ENCODE measurements around the gene MYOZ3. TPM values are rescaled to one million over a fixed set of nuclear protein-coding genes. Genes with fewer than 3 reads are reported as not detected.

The MYOZ3 gene
- total and polyA plus RNA-seq, 2 of the 8 experiments (the other 6 are each of a cell fraction or from before 2014, with no cell fraction given) = 9.6 to 19.1 TPM

DNA sequence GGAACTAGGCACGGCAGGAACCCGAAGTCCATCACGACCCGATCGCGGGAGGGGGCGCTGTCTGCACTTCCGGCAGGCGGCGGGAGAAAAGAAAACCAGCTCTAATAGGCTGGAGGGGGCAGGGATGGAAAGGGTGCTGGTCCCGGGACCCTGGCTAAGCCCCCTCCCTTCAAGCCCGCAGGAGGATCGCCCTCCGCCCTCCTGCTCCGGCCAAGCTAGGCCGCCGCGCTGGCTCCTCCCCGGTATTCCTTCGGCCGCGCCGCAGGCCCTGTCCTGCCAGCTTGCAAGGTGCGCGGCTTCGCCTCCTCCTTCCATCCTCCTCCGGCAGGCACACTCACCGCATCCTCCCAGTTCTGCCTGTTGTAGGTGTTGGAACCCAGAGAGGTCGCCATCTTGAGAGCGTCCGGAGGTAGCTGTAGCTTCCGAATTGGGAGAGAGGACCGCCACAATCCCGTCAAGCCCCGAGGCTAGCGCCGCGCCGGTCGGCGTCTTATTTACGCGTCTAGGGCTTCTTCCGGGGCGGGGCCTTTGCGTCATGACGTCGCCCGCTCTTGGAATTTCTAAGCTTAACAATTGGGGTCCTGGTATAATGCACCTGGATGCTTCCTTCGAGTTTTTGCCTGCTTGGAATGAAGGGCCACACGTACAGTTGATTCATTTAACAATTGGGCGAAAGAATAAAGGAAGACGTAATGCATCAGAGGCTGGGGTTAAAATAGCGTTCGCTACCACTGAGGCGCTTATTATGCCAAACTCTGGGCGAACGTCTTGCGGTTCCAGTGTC, 39.7 kb downstream of the MYOZ3 start, which contains the start of gene RBM22 (continued):
- TF ChIP-seq NANOG (IDR thresholded peaks at IDR 0.05; ENCODE audit: insufficient read depth, low read depth, low read length, poor library complexity, severe bottlenecking) (no peak), CBX5 (IDR thresholded peaks at IDR 0.05; ENCODE audit: low read depth, low read length) (no peak), BACH1 (IDR thresholded peaks at IDR 0.05; ENCODE audit: low read length) (no peak), SAP30 (IDR thresholded peaks at IDR 0.05; ENCODE audit: insufficient read depth, insufficient replicate concordance, low read length) (no peak), CHD1 (IDR thresholded peaks at IDR 0.05; ENCODE audit: low read depth, low read length) (no peak), SP4 (IDR thresholded peaks at IDR 0.05; ENCODE audit: low read length) (peak; percentile 91), SP2 (IDR thresholded peaks at IDR 0.05; ENCODE audit: low read length) (no peak), YY1 (IDR thresholded peaks at IDR 0.05; ENCODE audit: low read depth, low read length) (peak; percentile 92), SRF (IDR thresholded peaks at IDR 0.05; ENCODE audit: low read depth, low read length) (peak; percentile 54), RFX5 (IDR thresholded peaks at IDR 0.05; ENCODE audit: borderline replicate concordance, low read depth, low read length) (no peak), HDAC6 (IDR thresholded peaks at IDR 0.05; ENCODE audit: low read depth, low read length) (no peak), E2F6 (IDR thresholded peaks at IDR 0.05) (no peak), ASH2L (IDR thresholded peaks at IDR 0.05; ENCODE audit: low read length) (peak; percentile 93), KDM4A (IDR thresholded peaks at IDR 0.05; ENCODE audit: low read depth, low read length, severe bottlenecking) (peak; percentile 89), CBX8 (IDR thresholded peaks at IDR 0.05; ENCODE audit: borderline replicate concordance, low read depth, low read length) (no peak), EP300 (IDR thresholded peaks at IDR 0.05; ENCODE audit: borderline replicate concordance in 1 of 2, low read depth in 2 of 2, low read length in 2 of 2) (peak in 1 of 2 experiments; percentile 81; a peak in 2 of 3 replicates), FOSL1 (IDR thresholded peaks at IDR 0.05; ENCODE audit: insufficient read depth, low read depth, low read length) (no peak), TAF1 (IDR thresholded peaks at IDR 0.05; ENCODE audit: low read depth, low read length) (peak; percentile 93), CHD2 (IDR thresholded peaks at IDR 0.05; ENCODE audit: low read length) (no peak; the same call in 1 of the 2 replicates), JUN (IDR thresholded peaks at IDR 0.05; ENCODE audit: low read depth, low read length) (no peak), JUND (IDR thresholded peaks at IDR 0.05; ENCODE audit: low read length) (no peak)
- TF ChIP-seq, protein P1, sequence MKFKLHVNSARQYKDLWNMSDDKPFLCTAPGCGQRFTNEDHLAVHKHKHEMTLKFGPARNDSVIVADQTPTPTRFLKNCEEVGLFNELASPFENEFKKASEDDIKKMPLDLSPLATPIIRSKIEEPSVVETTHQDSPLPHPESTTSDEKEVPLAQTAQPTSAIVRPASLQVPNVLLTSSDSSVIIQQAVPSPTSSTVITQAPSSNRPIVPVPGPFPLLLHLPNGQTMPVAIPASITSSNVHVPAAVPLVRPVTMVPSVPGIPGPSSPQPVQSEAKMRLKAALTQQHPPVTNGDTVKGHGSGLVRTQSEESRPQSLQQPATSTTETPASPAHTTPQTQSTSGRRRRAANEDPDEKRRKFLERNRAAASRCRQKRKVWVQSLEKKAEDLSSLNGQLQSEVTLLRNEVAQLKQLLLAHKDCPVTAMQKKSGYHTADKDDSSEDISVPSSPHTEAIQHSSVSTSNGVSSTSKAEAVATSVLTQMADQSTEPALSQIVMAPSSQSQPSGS (IDR thresholded peaks at IDR 0.05; ENCODE audit: low read length) = no peak; the same call in 1 of the 2 replicates
